Esophagus squamous epithelium (tissue), 5 donors: ENCODE results near the gene LRRC8E. TPM values are rescaled to one million over a fixed set of nuclear protein-coding genes. Genes with fewer than 3 reads are reported as not detected.

Experiments
- DNase-seq: peaks from one replicate; lab custom pipeline; 2025; lab: John Stamatoyannopoulos, UW
- H3K27ac ChIP-seq, 4 donors: fragments of 200-600 bp; sonication (generic); one replicate each; pipeline ENCODE4 v1.5.1; 2016 to 2019; ENCODE audit warnings: mild to moderate bottlenecking in 1 of 4
- H3K27me3 ChIP-seq, 4 donors: fragments of 200-600 bp; sonication (generic); 1 replicate in 3 of 4; 2 replicates in 1 of 4; pipeline versions ENCODE4 v1.5.1 to v1.6.0; 2017 to 2021; ENCODE audit warnings: antibody characterized with exemption in 1 of 4
- H3K36me3 ChIP-seq, 3 donors: fragments of 200-600 bp; sonication (generic); one replicate each; pipeline ENCODE4 v1.5.1; 2016 to 2019
- H3K4me1 ChIP-seq, 3 donors: fragments of 200-600 bp; sonication (generic); one replicate each; pipeline ENCODE4 v1.5.1; 2017 to 2019
- H3K4me3 ChIP-seq, 4 donors: fragments of 200-600 bp; sonication (generic); 1 replicate in 3 of 4; 2 replicates in 1 of 4; pipeline ENCODE4 v1.5.1; 2016 to 2019; ENCODE audit warnings: mild to moderate bottlenecking in 2 of 4, moderate library complexity in 1 of 4
- H3K9me3 ChIP-seq, 3 donors: fragments of 200-600 bp; sonication (generic); one replicate each; pipeline ENCODE4 v1.5.1; 2016 to 2019
- POLR2A ChIP-seq, 4 donors: fragments of 450-650 bp; IDR thresholded peaks; one replicate each; pipeline ENCODE4 v1.6.1; 2017; ENCODE audit warnings: antibody characterized with exemption in 4 of 4, mild to moderate bottlenecking in 4 of 4, moderate library complexity in 3 of 4
- WGBS, 2 donors: methylation state at CpG; one replicate each; pipeline ENCODE4 v1.1.5; 2018; 5-methylcytosine and 5-hydroxymethylcytosine counted together
- intact Hi-C: fragments of 100-400 bp; cut with DNase I; formaldehyde crosslinking; loops from one replicate; pipeline ENCODE4 v1.15.0; 2022
- total RNA-seq, 4 donors: library from RNA; depleted of rRNA; stranded (reverse); fragments of >200 nt; gene quantifications; one replicate each; pipeline ENCODE4 v1.1.0, GENCODE V29; 2016
- TF ChIP-seq, protein P1 (sequence below), 6 experiments: fragments of 450-650 bp in 4 of 6; fragments of 200-600 bp in 2 of 6; sonication (generic) in 2 of 6; IDR thresholded peaks; one replicate each; pipeline ENCODE4 v1.5.1; 2016 to 2019; ENCODE audit warnings: antibody characterized with exemption in 6 of 6, mild to moderate bottlenecking in 4 of 6, moderate library complexity in 4 of 6
- donor health status: DM: yes; HTN: yes; CAD: no.

LRRC8E gene
- total RNA-seq, 4 donors from 2014 or later, result 7.6 to 17.0 (median 9.5) TPM

DNA sequence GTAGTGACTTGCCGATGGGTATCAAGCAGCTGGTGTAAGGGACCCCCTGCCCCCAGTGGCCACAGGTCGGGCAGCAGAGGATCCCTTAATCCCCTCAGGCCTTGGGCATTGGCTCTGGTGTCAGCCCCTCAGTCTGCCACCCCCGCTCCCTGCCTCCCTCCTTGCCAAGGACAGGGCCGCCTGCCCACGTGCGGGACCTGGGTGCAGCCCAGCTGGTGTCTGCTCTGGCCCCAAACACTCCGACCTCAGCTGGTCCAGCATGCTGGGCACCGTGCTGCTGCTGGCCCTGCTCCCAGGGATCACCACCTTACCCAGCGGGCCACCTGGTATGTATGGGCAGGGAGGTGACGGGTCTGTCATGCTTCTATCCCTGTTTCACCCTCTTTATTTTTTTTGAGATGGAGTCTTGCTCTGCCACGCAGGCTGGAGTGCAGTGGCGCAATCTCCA lies 26.3 kb downstream of the LRRC8E start, which contains the start of gene TGFBR3L:
TGFBR3L (plus strand) TSS at position 233 of the 448 bp plus-strand sequence.
- 68 to 78% methylated on average over 2 to 3 of the region's 12 CpGs for WGBS, 2 donors
- H3K9me3 ChIP-seq, result no peaks in the 10 kb centered on the region
- DNase-seq, result no peak
- peaks cover 27 to 43% (median 27%) of the 10 kb centered on the region in 3 donors for H3K4me1 ChIP-seq
- peaks cover 30 to 42% (median 33%) of the 10 kb centered on the region in 3 donors for H3K36me3 ChIP-seq
- intact Hi-C loops, result no loop called here
- peaks cover 19 to 64% (median 24%) of the 10 kb centered on the region in 4 donors for H3K27me3 ChIP-seq
- H3K4me3 ChIP-seq, result no peak within 1 kb of the TSS
- H3K27ac ChIP-seq, result no peak within 1 kb of the TSS
- TF ChIP-seq, protein P1, sequence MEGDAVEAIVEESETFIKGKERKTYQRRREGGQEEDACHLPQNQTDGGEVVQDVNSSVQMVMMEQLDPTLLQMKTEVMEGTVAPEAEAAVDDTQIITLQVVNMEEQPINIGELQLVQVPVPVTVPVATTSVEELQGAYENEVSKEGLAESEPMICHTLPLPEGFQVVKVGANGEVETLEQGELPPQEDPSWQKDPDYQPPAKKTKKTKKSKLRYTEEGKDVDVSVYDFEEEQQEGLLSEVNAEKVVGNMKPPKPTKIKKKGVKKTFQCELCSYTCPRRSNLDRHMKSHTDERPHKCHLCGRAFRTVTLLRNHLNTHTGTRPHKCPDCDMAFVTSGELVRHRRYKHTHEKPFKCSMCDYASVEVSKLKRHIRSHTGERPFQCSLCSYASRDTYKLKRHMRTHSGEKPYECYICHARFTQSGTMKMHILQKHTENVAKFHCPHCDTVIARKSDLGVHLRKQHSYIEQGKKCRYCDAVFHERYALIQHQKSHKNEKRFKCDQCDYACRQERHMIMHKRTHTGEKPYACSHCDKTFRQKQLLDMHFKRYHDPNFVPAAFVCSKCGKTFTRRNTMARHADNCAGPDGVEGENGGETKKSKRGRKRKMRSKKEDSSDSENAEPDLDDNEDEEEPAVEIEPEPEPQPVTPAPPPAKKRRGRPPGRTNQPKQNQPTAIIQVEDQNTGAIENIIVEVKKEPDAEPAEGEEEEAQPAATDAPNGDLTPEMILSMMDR (IDR thresholded peaks at IDR 0.05), result no peak
- TF ChIP-seq POLR2A (IDR thresholded peaks at IDR 0.05), result no peak

DNA sequence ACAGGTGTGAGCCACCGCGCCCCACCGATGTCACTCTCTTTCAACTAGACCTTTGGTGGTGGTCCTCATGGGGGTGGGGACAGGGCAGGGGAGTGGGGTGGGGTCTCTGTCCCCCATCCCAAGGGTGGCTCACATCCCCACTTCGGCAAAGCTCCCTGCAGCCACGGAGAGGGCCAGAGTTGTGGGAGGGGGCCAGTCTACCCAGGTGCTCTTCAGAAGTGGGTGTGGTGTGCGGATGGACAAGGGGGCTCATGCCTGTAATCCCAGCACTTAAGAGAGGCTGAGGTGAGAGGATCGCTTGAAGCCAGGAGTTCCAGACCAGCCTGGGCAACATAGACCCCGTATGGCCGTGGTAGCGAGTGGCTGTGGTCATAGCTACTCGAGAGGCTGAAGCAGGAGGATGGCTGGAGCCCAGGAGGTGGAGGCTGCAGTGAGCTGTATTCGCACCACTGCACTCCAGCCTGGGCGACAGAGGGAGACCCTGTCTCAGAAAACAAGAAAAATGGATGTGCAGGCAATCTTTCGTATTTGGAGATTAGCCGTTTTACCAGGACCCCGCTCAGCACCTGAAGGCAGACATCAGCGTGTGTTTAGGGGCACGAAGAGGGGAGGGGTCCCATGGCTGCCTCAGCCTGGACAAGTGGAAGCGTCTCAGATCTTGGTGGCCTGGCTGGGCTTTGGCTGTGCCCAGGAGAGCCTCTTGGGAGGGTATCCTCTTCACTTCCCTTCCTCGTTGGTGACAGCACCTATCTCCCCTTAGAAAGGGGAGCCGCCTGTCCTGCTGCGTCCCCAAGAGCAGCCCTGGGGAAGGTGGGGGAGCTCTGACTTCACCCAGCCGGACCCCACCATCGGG lies 27.2 kb downstream of the LRRC8E start:
- Histone ChIP-seq H3K4me3 (peak overlapping the region in 1 of 4 donors; percentile 65), H3K27me3 (peaks cover 19 to 64% (median 24%) of the 10 kb centered on the region in 4 donors), H3K27ac (no peak overlapping the region), H3K9me3 (no peaks in the 10 kb centered on the region), H3K4me1 (peaks cover 30 to 49% (median 31%) of the 10 kb centered on the region in 3 donors), H3K36me3 (peaks cover 24 to 34% (median 24%) of the 10 kb centered on the region in 3 donors)
- intact Hi-C loops, result no loop called here
- DNase-seq, result no peak
- no peak for TF ChIP-seq POLR2A (IDR thresholded peaks at IDR 0.05)
- TF ChIP-seq, protein P1 (IDR thresholded peaks at IDR 0.05), result no peak
- WGBS, 2 donors, result 40 to 51% methylated on average over 12 to 14 of the region's 24 CpGs

DNA sequence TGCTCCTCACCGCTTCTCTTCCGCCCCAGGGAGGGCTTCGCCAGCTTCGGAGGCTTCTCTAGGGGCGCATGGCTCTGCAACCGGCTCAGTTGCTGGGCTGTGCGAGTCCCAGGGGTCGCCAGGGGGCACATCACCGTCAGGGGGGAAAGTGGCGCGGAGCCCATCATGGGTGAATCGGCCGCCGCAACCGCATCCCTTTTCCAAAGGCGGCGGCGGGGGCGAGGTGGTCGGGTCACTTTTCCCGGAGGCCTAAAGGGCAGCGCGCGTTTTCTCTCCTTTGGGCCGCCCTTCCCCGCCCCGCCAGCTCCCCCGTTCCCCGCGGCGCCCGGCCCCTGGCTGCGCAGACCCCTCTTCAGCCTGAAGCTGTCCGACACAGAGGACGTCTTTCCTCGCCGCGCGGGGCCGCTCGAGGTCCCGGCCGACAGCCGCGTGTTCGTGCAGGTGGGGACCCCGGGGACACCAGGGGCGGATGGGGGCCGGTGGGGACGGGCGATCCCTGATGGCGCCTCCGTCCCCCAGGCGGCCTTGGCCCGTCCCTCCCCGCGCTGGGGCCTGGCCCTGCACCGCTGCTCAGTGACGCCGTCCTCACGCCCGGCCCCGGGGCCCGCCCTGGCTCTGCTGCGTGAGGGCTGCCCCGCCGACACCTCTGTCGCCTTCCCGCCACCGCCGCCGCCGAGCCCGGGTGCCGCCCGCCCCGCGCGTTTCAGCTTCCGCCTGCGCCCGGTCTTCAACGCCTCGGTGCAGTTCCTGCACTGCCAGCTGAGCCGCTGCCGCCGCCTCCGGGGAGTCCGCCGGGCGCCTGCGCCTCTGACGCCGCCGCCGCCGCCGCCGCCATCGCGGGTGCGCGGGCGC lies 28.0 kb downstream of the LRRC8E start:
- H3K4me1 ChIP-seq, result peaks cover 34 to 55% (median 35%) of the 10 kb centered on the region in 3 donors
- DNase-seq, result no peak
- 12% methylated on average over 3 of the region's 104 CpGs; no CpG with 5 or more reads in 1 of the 2 donors for WGBS, 2 donors
- H3K27me3 ChIP-seq, result peaks cover 19 to 64% (median 24%) of the 10 kb centered on the region in 4 donors
- peak overlapping the region; percentile 12 to 65 (median 31) for H3K4me3 ChIP-seq
- no peaks in the 10 kb centered on the region for H3K9me3 ChIP-seq
- intact Hi-C loops, result no loop called here
- H3K36me3 ChIP-seq, result peaks cover 15 to 25% (median 16%) of the 10 kb centered on the region in 3 donors
- TF ChIP-seq, protein P1 (IDR thresholded peaks at IDR 0.05), result peak in 1 of 6 experiments; percentile 10
- no peak for TF ChIP-seq POLR2A (IDR thresholded peaks at IDR 0.05)
- peak overlapping the region in 2 of 4 donors; percentile 60 to 73 for H3K27ac ChIP-seq

DNA sequence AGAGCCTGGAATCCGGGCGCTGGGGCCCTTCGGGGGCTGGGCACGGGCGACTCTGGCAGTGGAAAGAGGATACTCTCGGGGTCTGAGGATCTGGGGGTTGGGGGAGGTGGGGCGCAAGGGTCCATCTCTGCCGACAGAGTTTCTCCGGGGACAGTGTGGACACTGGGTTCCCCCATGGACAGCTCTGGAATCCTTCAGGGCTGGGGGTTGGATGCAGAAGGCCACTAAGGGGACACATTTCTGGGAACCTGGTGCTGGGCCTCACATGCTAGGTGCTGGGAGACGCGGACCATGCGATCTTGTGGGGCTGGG lies 28.6 kb downstream of the LRRC8E start:
- H3K27ac ChIP-seq, result peak overlapping the region in 3 of 4 donors; percentile 9 to 73 (median 60)
- no peak for TF ChIP-seq POLR2A (IDR thresholded peaks at IDR 0.05)
- TF ChIP-seq, protein P1 (IDR thresholded peaks at IDR 0.05), result peak in 1 of 6 experiments; percentile 5
- peaks cover 10 to 24% (median 11%) of the 10 kb centered on the region in 3 donors for H3K36me3 ChIP-seq
- H3K9me3 ChIP-seq, result no peaks in the 10 kb centered on the region
- peaks cover 40 to 61% (median 41%) of the 10 kb centered on the region in 3 donors for H3K4me1 ChIP-seq
- H3K4me3 ChIP-seq, result peak overlapping the region; percentile 12 to 65 (median 31)
- 0 to 8% methylated on average over 2 to 6 of the region's 12 CpGs for WGBS, 2 donors
- peaks cover 19 to 64% (median 24%) of the 10 kb centered on the region in 4 donors for H3K27me3 ChIP-seq
- intact Hi-C loops, result no loop called here
- DNase-seq, result no peak
